DMS53 treated with DMSO at 0.1 percent for 48 hours (cell line): Measurements from ENCODE around the gene SOCS3.
A peak's percentile ranks its signal among the peaks of the same experiment; 100 is the strongest.

Source experiments
- DNase-seq: peaks from one replicate; lab custom pipeline; 2025; ENCODE audit not compliant: unreplicated experiment; lab: John Stamatoyannopoulos, UW

SOCS3 gene

DNA sequence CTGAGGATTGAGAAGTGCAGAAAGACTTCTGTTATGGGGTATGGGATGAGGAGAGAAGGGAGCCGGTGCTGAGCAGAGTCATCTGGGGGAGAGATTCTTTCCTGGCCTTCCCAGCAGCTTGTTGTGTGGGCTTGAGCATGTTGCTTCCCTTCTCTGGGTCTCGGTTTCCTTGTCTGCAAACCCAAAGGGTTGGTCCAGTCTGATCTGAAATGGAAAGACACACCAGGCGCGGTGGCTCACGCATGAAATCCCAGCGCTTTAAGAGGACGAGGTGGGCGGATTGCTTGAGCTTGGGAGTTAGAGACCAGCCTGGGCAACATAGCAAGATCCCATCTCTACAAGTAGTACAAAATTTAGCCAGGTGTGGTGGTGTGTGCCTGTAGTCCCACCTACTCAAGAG, 6.0 kb downstream of the SOCS3 start:
- no peak for DNase-seq

DNA sequence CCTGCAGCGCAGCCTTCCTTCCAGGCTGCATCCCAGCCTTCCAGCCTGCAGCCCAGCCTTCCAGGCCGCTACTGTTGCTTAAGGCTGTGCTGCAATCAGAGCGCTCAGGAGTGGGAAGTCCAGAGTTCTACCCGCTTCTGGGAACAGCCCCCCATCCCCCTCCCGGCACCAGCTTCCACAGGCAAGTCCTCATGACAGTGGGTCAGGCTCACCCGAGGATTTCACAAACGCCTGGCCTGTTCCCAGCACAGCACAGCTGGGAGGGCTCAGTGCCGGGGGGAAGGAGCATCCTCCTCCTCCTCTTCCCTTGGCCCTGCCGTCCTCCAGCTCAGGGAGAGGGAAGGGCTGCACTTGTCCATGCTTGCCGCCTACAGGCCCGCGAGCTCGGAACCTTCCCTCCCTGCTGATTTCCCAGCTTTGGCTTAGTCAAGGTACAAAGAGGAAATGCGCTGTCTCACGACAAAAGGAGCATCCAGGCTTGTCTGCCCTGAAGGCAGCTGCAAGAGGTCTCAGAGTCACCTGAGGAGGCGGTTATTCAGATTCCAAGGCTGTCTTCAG, 8.3 kb downstream of the SOCS3 start:
- no peak for DNase-seq

DNA sequence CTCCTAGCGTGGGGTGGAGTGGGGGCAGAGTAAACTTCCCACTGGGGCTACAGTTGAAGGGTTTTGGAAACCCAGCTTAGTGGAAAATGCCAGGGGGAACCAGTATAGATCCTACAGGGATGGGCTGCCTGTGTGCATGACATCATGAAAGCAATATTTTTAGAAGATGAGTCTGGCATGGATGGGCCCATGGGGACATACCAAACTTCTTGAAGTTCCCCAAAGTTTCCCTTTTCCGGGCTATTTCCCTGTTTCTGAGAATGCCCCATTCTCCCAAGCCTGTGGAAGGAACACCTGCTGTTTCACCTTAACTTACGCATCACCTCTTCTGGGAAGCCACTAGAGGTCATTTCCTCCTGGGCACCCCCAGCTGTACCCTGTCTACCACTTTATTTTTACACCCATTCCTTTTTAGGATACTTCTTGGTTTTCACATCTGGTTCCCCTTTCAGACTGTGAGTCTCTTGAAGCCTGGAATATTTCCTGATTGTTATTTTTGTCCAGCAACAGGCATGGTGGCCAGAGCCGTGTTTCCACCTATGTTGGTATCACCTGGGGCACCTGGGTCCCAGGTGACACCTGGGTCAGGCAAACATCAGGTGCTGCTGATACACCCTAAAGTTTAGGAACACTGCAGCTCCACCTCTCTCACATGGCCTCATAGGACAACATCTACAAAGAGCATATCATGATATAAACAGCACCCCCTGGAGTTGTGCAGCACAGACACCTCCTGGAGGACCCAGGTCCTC, 9.8 kb downstream of the SOCS3 start:
- DNase-seq = no peak

GRCh38 chr17:78348055-78348770, 11.7 kb downstream of the SOCS3 start:
- DNase-seq = no peak

GRCh38 chr17:78347453-78347852, 12.4 kb downstream of the SOCS3 start:
- DNase-seq = no peak

DNA sequence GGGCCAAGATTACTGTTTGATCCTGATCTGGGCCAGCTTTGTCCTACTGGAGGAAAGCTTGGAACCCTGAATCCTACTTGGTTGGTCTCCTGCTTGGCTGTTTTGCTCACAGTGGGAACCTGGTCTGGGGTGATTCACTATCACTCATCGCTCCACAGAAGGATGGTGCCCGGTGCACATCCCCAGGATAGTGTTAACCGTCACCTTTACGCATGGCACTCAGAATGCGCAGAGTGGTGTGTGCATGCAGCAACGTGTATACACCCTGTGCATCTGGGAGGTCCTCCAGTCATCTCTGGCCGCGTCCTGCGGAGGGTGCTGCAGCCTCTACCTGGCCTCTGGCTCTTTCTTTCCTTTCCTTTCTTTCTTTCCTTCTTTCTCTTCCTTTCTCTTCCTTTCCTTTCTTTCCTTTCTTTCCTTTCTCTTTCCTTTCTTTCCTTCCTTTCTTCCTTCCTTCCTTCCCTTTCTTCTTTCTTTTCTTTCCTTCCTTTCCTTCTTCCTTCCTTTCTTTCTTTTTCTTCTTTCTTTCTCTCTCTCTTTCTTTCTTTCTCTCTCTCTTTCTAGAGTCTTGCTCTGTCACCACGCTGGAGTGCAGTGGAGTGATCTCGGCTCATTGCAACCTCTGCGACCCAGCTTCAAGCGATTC, 13.1 kb downstream of the SOCS3 start:
- DNase-seq = no peak

GRCh38 chr17:78345791-78346494, 13.9 kb downstream of the SOCS3 start:
- no peak for DNase-seq

DNA sequence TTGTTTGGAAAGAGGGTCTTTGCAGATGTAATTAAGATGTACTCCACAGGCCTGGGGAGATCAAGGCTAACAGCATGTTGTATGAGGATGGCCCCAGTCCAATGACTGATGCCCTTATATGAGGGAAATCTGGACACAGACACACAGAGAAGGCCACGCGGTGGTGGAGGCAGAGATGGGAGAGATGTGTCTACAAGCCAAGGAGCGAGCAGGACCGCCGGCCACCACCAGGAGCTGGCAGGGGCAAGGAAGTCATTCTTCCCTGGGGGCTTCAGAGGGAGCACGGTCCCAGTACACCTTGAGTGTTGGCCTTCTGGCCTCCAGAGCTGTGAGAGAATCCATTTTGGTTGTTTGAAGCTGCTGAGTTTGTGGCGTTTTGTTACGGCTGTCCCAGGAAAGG, 14.7 kb downstream of the SOCS3 start:
- DNase-seq = no peak

DNA sequence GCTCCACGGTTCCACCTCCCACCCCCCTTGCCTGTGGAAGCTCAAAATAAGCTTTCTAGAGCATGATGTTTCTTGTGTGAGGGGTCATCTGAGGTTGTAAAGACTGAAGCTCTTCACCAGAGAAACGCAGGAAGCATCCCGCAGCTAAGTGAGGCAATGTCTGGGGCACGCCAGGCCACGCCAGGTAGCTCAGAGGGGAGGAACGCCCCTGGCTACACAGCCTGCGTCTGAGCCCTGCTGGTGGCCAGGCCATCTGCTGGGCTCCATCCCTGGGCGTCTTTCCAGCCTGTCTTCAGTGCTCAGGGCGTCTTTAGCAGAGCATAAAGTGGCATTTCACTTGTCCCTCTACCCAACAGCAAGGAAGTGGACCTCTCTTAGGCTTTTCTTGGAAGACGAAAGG, 15.2 kb downstream of the SOCS3 start:
- no peak for DNase-seq

DNA sequence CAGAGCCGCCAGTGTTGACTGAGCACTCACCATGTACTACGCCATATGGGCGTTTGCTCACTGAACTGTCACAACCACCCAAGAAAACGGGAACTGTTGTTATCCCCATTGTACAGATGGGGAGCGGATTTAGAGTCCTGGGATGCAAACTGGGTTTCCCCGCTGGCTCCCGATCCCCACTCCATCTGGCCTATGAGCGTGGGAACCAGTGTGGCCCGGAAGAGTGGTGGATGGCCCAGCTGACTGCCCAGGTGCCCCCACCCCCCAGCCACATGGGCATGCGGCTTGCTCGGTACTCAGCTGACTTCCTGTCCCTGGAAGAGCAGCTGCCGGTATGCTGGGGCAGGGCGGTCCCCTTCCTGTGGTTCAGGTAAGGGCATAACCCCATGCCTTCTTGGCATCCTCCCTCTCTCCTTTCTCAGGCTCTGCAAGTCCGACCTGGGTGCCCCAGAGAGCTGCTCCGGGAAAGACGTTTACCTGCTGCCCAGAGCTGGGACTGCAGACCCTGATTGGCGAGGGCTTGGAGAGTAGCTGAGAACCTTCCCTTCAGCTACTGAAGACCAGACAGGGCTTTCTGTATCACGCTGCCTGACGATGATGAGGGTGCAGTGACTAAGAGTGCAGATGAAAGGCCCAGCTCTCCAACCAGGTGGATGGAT, 16.2 kb downstream of the SOCS3 start:
- DNase-seq = no peak

DNA sequence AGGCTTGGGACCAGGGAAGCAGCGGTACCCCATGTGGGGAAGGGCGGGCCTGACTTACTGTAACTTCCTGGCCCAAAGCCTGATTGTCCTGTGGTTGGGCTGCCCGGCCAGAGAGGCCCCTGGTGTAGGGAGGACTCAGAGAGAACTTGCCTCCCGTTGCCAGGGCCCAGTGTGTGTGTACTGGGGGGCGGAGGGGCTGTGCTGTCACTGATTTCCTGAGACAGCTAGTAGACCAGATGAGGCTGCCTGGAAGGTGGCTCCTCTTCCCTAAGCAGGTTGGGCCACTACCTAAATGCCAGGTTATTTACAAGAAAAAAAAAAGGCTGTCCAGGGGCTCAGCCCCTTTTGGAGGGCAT, 16.7 kb downstream of the SOCS3 start:
- DNase-seq = no peak

DNA sequence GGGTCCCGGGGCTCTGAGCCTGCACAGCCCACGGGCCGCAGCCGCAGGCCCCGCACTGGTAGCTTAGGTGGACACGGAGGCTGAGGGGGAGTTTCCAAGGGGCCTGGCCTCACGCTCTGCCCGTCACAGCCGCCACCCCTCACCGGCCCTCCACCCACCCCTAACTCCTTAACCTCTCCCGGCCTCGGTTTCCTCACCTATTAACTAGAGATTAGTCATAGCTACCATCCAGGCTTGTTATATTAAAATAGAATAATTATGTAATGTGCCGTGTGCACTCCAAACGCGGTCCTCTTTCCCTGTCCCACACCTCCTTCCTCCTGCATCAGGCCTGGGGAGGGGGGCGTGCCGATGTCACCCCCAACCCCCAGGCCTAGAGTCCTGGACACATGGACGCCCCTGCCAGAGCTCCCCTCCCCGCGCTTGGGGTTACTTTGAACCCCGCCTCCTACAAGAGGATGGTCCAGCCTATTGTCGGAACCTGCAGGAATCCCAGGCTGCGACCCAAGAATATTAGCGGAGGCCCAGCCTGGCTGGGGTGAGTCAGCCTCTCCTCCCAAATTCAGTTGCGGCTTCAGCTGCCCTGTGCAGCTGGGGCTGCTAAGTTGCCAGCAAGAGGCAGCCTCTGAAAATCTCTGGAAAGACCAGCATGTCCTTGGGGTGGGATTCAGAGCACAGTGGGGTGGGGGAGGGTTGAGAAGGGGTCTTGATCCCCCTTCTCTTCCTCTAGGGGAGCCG, 17.3 kb downstream of the SOCS3 start:
- no peak for DNase-seq

DNA sequence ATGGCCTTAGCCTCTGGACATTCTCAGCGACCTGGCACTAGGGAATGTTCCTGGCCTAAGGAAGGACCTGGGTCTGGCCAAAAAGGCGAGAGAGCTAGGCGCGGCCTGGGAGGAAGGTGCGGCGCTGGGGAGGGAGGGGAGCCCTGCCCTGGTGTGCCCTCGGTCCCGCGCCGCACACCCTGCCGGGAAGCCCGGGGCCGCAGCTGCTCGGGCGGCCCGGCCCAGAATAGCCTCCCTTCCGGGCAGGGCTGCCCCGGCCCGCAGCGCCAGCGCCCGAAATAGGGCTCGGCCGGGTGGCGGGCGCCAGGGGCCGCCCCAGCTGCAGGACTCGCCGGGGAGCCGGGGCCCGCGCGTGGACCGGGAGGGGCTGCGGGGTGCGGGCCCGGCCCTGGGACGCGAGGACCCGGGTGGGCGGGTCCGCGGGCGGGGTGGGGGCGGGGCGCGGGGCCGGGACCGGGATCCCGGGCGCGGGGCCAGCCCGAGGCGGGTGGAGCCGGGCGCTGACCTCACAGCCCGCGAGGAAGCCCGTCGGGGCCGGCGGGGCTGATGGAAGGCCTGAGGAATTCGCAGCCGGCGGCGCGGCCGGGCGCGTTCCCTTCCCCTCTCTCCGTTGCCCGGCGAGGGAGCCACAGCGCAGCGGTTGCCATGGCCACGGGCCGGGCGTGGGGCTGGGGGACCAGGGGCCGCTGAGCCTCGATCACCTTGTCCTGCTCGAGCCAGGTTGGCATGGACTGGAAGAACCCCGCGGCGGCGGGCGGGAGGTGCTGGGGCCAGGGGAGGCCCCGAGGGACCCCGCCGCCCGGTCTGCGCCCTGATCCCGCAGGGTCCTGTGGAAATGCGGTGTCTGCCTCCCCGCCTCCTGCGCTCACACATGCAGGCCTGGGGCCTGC, 18.1 kb downstream of the SOCS3 start:
- DNase-seq = peak; percentile 19

GRCh38 chr17:78340183-78340955, 19.5 kb downstream of the SOCS3 start:
- no peak for DNase-seq

GRCh38 chr17:78338486-78339259, 21.2 kb downstream of the SOCS3 start:
- no peak for DNase-seq

- no peak for DNase-seq
Measured at GRCh38 chr17:78337244-78338109, 22.4 kb downstream of the SOCS3 start.

- DNase-seq = no peak
Measured at GRCh38 chr17:78335209-78335608, 24.7 kb downstream of the SOCS3 start.
